ENCODE data around the gene RPS6KA5.

DNA sequence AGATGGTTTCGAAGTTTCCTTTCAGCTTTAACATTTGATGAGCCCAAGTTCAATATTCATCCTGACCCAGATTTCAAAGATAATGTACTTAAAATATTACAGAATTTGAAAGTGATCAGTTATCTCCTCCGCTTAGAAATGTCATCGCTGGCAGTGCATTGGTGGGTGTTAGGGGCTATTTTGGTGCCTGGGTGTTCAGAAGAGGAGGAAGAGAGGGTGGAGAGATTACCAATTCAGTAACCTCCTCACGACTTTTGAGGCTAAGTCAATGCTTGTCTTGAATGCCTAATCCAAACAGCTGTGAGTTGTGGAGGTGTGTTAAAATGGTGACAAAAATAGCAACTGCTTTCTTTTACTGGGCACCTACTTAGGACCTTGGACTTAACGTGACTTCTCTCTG is 39.7 kb upstream of the RPS6KA5 start:
- TF ChIP-seq, protein P1, sequence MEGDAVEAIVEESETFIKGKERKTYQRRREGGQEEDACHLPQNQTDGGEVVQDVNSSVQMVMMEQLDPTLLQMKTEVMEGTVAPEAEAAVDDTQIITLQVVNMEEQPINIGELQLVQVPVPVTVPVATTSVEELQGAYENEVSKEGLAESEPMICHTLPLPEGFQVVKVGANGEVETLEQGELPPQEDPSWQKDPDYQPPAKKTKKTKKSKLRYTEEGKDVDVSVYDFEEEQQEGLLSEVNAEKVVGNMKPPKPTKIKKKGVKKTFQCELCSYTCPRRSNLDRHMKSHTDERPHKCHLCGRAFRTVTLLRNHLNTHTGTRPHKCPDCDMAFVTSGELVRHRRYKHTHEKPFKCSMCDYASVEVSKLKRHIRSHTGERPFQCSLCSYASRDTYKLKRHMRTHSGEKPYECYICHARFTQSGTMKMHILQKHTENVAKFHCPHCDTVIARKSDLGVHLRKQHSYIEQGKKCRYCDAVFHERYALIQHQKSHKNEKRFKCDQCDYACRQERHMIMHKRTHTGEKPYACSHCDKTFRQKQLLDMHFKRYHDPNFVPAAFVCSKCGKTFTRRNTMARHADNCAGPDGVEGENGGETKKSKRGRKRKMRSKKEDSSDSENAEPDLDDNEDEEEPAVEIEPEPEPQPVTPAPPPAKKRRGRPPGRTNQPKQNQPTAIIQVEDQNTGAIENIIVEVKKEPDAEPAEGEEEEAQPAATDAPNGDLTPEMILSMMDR (IDR thresholded peaks at IDR 0.05), result no peak
- TF ChIP-seq POLR2A (IDR thresholded peaks at IDR 0.05), result no peak

All from uterus (tissue), 2 donors.